Gastroesophageal sphincter (tissue), 3 donors: ENCODE results near the gene P2RY10.

ENCODE experiments used
- EP300 ChIP-seq: sonication (generic); formaldehyde crosslinking; IDR thresholded peaks from one replicate; pipeline ENCODE4 v1.6.1; 2017; ENCODE audit warnings: antibody characterized with exemption, mild to moderate bottlenecking
- TF ChIP-seq, protein P1 (sequence below), 4 experiments: fragments of 200-600 bp in 2 of 4; fragments of 450-650 bp in 2 of 4; sonication (generic) in 1 of 4; IDR thresholded peaks; one replicate each; pipeline ENCODE4 v1.5.1; 2017 to 2019; ENCODE audit warnings: antibody characterized with exemption in 4 of 4, mild to moderate bottlenecking in 2 of 4, moderate library complexity in 2 of 4

DNA sequence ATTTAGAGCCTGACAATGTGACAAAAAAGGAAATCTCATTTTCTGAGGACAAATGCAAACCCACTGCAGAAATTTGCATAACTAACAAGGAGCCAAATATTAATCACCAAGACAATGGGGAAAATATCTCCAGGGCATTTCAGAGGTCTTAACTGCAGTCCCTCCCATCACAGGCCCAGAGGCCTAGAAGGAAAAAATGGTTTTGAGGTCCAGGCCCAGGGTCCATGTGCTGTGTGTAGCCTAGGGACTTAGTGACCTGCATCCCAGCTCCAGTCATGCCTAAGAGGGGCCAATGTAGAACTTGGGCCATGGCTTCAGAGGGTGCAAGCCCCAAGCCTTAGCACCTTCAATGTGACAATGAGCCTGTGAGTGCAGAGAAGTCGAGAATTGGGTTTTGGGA, 44.2 kb downstream of the P2RY10 start:
- TF ChIP-seq, protein P1, sequence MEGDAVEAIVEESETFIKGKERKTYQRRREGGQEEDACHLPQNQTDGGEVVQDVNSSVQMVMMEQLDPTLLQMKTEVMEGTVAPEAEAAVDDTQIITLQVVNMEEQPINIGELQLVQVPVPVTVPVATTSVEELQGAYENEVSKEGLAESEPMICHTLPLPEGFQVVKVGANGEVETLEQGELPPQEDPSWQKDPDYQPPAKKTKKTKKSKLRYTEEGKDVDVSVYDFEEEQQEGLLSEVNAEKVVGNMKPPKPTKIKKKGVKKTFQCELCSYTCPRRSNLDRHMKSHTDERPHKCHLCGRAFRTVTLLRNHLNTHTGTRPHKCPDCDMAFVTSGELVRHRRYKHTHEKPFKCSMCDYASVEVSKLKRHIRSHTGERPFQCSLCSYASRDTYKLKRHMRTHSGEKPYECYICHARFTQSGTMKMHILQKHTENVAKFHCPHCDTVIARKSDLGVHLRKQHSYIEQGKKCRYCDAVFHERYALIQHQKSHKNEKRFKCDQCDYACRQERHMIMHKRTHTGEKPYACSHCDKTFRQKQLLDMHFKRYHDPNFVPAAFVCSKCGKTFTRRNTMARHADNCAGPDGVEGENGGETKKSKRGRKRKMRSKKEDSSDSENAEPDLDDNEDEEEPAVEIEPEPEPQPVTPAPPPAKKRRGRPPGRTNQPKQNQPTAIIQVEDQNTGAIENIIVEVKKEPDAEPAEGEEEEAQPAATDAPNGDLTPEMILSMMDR (IDR thresholded peaks at IDR 0.05), result no peak
- no peak for TF ChIP-seq EP300
